ENCODE data around the gene PRPF31.
"Not testable (repeated sequence)": the region's sequence is repeated elsewhere in the genome, so short reads cannot be mapped to it uniquely, and the experiment has no call there.

The PRPF31 gene, protein sequence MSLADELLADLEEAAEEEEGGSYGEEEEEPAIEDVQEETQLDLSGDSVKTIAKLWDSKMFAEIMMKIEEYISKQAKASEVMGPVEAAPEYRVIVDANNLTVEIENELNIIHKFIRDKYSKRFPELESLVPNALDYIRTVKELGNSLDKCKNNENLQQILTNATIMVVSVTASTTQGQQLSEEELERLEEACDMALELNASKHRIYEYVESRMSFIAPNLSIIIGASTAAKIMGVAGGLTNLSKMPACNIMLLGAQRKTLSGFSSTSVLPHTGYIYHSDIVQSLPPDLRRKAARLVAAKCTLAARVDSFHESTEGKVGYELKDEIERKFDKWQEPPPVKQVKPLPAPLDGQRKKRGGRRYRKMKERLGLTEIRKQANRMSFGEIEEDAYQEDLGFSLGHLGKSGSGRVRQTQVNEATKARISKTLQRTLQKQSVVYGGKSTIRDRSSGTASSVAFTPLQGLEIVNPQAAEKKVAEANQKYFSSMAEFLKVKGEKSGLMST

DNA sequence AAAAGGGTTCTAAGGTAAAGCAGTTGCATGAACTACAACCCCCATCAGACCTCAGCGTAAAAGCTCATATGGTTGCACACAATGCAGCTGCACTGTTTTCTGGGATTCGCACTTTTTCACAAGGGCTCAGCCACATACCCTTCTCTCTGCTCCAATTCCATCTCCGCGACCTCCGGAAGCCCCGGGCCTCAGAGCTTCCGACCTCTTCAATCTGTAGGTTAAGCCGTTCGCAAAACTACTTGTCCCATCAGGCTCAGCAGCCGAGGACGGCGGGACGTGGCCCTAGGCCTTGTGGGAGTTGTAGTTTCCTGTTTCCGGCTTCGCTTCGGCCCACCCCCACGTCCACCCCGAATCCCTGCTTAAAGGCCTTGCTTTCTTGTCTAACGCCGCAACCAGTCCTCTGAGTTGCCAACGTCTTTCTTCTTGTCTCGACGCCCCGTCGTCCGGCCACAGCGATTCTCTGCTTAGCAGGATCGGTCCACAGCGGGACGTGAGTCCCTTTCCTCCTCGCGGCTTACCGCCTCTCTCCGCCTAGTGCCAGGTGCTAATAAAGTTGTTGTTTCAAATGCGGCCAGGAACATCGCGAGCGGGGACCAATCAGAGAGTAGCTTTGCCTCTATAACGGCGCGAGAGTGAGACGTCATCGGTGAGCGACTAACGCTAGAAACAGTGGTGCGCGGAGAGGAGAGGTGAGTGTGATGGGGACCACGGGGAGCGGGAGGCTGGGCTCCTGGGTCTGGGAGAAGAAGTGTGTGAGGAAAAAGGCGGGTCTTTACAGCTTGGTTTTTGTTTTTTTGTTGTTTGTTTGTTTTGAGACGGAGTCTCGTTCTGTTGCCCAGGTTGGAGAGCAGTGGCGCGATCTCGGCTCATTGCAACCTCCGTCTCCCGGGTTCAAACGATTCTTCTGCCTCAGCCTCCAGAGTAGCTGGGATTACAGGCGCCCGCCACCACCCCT, at the start of gene PRPF31, which contains the start of gene TFPT:
Gene PRPF31 (plus strand): TSS at position 646 of the 955 bp plus-strand sequence. CDS start 2,525 bp downstream, outside the sequence.
Gene TFPT (minus strand): TSS at position 549 of the 955 bp plus-strand sequence. CDS start 388 bp downstream, at position 161.
- DNase-seq (ENCODE audit: low read depth), result peak; percentile 99

DNA sequence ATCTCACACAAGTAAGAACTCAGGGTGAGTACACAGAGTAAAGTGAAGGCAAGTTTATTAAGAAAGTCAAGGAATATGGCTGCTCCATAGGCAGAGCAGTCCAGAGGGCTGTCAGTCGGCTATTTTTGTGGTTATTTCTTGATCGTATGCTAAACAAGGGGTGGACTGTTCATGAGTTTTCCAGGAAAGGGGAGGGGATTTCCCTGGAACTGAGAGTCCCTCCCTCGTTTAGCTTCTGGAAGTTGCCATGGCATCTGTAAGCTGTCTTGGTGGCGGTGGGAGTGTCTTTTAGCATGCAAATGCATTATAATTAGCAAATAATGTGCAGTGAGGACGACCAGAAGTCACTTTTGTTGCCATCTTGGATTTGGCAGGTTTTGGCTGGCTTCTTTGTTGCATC, 46.1 kb upstream of the PRPF31 start:
- DNase-seq (ENCODE audit: low read depth), result no peak

DNA sequence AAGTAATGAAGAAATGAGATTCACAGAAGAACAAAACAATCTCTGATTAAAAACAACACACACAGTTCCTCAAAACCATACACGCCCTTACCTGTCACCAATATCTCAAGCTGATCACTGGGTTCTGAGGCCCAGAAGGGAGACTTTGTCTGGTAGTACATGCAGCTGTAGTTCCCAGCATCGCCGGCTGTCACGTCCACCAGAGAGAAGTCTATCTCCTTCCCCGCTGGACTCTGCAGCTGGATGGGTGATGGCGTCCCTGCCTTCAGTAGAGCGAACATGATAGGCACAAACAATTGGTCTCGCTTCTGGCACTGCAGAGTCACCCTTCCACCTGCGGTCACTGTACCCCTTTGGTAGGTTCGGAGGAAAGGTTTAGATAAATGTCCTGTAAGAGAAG, 41.7 kb upstream of the PRPF31 start:
- no peak for DNase-seq (ENCODE audit: low read depth)

DNA sequence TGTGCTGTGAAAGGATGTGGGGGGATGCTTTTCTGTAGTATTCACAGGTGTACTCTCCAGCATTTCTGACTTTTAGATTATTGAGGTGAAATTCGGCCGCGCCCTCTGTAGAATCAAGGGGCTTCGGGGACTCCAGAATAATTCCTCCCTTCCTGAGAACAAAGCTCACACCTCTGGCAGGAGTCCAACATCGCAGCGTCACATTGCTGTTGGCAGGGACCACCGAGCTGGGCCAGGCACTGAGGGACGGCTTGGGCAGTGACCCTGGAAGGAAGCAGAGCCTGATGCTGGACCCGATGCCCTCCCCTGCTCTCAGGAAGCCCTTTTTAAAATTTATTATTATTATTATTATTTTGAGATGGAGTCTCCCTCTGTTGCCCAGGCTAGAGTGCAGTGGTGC, 40.7 kb upstream of the PRPF31 start:
- no peak for DNase-seq (ENCODE audit: low read depth)

DNA sequence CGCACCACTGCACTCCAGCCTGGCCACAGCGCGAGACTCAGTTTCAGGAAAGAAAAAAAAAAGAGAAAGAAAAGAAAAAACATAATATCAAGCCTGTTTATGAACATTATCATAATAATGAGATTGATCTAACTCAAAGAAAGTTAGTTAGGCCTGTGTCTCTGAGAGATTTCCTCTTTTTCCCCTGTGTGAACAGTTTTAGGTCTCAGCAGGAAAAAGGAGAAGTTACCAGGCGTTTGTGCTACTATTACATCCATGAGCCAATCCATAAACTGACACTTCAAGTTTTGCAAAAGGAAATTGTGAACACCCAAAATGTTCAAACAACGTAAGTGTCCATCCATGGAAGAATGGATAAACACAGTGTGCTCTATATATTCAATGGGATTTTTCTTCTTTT, 38.2 kb upstream of the PRPF31 start:
- DNase-seq (ENCODE audit: low read depth), result no peak

DNA sequence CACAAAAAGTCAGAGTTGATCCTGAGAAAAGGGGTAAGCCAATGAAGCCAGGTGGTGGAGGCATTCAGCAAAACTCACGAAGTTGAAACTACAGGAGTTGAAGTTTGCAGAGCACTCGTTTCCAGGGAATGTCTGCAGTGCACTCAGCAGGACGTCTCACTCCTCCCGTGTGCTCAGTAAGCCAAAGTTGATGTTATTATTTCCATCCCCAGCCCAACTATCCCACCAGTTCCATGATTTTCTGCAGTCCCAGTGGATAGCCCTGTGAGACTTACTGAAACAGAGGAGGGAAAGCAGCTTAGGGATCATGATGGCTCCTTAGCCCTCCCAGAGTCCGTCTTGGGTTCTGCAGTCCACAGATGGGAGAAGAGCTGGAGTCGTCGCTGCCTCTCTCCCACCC, 34.5 kb upstream of the PRPF31 start, which contains the start of gene TARM1:
Gene TARM1 (minus strand): TSS at position 334 of the 400 bp plus-strand sequence. CDS start 25 bp downstream, at position 309.
- DNase-seq (ENCODE audit: low read depth), result no peak

DNA sequence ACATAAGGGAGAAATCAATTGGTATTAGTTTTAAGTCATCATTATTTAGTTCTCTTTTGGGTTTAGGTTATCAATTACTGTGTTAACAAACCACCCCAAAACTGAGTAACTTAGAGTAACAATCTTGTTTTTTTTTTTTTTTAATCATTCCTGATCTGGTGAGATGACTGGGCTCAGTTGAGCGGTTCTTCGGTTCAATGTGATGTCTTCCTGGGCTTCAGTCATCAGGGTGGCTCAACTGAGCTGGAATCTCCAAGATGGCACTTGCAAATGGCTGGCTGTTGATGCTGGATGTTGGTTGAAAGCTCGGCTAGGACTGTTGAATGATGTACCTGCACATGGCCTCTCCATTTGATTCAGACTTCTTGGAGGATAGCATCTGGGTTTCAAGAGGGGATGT, 31.1 kb upstream of the PRPF31 start:
- DNase-seq (ENCODE audit: low read depth), result no peak

DNA sequence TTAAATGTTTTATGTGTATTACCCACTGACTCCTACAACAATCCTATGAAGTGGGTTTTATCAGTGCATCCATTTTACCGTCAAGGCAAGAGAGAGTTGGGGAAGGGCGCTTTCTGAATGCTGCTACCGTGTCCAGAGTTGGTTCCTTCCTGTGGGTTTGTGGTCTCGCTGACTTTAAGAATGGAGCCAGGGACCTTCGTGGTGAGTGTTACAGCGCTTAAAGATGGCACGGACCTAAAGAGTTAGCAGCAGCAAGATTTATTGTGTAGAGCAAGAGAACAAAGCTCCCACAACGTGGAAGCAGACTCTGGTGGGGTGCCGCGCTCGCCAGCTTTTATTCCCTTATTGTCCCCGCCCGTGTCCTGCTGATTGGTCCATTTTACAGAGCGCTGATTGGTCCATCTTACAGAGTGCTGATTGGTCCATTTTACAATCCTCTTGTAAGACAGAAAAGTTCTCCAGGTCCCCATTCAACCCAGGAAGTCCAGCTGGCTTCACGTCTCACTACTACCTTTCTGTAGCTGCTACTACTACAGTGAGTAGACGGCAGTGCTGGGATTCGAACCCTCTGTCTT, 21.0 kb upstream of the PRPF31 start:
- no peak for DNase-seq (ENCODE audit: low read depth)

DNA sequence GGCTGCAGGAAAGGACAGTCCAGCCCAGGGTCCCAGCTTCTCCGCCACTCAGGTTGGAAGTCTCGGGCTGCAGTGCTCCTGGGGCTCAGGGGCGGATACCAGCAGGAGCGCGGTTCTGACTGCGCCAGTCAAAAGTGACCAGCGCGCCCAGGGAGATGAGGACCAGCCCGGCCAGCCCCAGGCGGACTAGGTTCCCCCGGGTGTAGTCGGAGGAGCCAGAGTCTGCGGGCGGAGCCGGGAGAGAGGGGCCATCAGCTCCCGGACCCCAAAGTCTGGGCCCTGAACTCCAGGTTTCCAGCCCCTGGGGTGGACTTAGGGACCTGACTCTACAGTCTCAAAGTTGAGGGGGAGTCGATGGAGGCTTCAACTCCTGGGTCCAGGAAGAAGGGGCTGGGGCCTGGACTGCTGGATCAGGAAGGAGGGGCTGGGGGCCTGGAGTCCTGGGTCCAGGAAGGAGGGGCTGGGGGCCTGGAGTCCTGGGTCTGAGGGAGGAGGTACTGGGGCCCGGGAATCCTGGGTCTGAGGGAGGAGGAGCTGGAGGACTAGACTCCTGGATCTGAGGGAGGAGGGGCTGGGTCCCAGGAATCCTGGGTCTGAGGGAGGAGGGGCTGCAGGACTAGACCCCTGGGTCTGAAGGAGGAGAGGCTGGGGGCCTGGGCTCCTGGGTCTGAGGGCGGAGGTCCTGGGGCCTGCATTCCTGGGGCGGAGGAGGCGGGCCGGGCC, 20.3 kb upstream of the PRPF31 start:
- no peak for DNase-seq (ENCODE audit: low read depth)

DNA sequence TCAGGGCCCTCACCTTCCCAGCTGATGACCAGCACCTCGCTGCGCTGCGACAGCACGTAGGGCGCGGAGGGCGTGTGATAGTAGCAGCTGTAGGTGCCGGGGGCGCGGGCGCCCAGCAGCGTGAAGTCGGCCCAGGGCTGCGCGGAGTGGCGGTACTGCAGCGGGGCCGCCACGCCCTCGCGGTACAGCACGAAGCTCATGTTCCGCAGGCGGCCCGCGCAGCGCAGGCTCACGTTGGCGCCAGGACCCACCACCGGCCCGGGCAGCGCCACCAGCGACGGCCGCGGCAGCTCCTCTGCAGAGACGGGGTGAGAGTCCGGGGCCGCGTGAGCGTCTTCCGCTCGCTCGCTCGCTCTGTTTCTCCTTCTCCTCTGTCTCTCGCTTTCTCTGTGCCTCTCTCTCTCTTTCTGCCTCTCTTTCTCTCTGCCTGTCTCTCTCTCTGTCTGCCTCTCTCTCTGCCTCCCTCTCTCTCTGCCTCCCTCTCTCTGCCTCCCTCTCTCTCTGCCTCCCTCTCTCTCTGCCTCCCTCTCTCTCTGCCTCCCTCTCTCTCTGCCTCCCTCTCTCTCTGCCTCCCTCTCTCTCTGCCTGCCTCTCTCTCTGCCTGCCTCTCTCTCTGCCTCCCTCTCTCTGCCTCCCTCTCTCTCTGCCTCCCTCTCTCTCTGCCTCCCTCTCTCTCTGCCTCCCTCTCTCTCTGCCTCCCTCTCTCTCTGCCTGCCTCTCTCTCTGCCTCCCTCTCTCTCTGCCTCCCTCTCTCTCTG, 19.5 kb upstream of the PRPF31 start:
- DNase-seq (ENCODE audit: low read depth), result not testable (repeated sequence)

DNA sequence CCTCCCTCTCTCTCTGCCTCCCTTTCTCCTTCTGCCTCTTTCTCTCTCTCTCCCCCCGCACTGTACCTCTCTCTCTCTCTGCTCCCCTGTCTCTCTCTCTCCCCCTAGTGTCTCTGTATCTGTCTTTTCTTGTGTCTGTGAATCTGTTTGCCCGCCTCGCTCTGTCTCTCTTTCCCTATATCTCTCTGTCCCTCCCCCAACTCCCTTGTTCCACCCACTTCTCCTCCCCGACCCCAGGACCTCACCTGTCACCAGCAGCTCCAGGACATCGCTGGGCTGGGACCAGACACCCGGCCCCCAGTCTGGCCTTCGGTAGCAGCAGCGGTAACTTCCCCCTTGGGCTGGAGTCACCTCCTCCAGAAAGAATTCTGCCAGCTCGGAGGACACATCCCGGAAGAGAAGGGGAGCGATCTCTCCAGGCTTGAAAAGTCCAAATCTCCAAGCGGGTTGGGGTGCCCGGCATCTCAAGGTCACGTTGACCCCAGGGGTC, 18.9 kb upstream of the PRPF31 start:
- no peak for DNase-seq (ENCODE audit: low read depth)

DNA sequence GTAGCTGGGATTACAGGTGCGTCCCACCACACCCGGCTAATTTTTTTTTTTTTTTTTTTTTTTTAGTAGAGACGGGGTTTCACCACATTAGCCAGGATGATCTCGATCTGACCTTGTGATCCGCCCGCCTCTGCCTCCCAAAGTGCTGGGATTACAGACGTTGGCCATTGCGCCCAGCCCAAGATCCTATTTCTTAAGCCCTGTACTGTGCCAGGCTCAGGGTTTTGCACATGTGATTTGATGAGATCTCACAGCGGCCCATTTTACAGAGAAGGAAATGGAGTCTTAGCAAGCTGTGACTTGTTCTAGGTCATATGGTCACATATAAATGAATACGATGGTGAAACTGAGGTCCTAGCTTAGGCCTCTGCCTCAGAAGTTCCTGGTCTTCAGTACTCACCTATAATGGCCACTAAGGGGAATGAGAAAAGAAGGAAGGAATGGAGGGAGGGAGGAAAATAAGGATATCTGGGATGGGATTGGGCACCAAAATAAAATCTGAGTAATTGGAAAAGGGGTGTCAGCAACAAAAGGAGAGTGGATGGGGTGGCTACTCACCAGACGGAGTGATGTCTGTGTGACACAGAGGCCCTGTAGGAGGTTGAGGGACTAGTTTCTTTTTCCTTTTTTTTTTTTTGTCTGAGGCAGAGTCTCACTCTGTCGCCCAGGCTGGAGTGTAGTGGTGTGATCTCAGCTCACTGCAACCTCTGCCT, 16.2 kb upstream of the PRPF31 start:
- no peak for DNase-seq (ENCODE audit: low read depth)

DNA sequence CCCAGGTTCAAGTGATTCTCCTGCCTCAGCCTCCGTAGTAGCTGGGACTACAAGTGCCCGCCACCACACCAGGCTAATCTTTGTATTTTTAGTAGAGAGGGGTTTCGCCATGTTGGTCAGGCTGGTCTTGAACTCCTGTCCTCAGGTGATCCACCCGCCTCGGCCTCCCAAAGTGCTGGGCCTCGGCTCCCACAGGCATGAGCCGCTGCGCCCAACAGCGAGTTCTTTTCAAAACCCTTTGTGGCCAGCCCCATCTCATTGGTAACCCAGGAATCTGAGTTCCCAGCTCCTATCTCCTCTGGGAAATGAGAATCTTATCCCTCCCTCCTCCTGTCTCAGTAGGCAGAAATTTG, 15.7 kb upstream of the PRPF31 start:
- DNase-seq (ENCODE audit: low read depth), result not testable (repeated sequence)

DNA sequence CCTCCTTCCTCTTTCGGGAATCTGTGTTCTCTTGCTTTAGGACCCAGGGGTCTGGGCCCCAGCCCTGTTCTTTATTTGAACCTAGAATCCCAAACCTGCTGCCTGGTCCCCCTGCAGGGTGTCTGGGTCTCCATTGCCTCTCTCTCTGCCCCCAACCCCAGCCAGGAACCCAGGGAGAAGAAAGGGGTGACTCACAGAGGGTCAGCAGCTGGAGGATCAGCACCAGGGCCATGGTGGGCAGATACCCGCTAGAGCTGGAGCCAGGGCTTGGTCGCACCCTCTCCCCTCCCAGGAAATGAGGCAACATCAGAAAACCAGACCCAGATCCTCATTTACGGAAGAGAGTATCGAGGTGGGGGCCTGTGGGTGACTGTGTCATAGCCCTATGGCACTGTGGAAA, 15.0 kb upstream of the PRPF31 start, which contains the start of gene OSCAR:
Gene OSCAR (minus strand): TSS at position 243 of the 400 bp plus-strand sequence. CDS start 11 bp downstream, at position 232.
- DNase-seq (ENCODE audit: low read depth), result no peak

DNA sequence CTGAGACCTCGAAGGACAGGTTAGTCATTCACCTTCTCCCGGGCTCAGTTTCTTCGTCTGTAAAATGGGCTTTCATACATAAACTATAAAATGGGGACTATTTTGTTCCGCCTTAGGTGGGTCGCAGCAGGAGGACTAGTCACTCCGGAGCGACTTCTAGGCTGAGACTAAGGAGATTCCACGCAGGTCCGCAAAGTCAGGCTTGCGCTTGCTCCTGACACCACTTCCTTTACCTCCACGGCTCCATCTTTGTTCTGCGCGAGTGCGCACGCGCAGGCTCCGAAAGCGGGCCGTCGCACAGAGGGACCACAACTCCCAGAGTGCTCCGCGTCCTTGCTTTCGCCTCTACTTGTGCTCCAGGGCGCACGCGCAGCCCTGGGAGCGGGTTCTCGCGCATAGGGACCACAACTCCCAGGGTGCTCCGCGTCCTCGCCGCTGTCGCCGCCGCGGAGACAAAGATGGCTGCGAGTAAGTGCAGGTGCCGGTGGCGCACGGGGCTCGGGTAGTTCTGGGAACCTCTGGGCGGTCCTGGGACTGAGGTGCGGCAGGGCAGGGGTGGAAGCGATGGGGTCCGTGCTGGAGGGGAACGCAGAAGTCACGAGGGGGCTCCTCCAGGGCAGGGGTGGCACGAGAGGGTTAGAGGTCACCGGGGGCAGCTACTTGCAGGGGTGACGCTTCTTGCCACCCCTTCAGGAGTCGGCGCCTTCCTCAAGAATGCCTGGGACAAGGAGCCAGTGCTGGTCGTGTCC, 13.0 kb upstream of the PRPF31 start, which contains the start of gene NDUFA3:
Gene NDUFA3 (plus strand): TSS at position 435 of the 749 bp plus-strand sequence. CDS start 24 bp downstream, at position 459.
- DNase-seq (ENCODE audit: low read depth), result peak; percentile 98

DNA sequence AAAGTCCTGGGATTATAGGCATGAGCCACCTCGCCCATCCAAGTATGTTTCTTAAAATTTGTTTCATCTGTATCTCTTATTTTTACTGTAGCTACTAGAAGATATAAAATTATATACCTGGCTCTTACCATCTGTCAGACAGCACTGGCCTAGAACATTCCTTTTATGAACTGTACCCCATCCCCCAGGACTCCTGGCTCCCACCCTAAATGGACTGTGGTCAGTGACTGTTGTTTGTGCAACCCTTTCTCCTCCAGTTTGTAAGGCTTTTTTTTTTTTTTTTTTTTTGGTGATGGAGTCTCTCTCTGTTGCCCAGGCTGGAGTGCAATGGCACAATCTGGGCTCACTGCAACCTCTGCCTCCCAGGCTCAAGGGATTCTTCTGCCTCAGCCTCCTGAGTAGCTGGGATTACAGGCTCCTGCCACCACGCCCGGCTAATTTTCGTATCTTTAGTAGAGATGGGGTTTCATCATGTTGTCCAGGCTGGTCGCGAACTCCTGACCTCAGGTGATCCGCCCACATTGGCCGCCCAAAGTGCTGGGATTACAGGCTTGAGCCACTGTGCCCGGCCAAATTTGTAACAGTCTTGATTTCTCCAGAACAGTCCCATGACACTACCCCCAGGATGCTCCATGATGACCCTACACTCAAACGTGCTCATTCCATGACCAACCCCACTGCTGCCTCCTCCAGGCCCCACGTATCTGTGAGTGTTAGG, 10.4 kb upstream of the PRPF31 start:
- DNase-seq (ENCODE audit: low read depth), result no peak

DNA sequence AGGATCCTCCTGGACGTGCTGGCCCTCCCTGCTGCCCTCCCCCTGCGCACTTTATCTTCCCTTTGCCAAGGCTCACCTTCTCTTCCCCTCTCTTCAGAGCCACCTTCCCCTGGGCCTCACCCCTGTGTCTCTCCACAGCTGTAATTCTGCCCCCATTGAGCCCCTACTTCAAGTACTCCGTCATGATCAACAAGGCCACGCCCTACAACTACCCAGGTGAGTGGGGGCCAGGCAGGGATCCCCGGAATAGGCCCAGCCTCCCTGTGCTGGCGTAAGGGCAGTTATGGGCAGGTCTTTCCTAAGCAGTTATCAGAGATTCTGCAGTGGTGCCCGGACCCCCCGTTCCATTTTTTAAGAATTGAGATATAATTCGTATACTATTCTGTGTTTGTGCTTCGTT, 9.8 kb upstream of the PRPF31 start:
- no peak for DNase-seq (ENCODE audit: low read depth)

DNA sequence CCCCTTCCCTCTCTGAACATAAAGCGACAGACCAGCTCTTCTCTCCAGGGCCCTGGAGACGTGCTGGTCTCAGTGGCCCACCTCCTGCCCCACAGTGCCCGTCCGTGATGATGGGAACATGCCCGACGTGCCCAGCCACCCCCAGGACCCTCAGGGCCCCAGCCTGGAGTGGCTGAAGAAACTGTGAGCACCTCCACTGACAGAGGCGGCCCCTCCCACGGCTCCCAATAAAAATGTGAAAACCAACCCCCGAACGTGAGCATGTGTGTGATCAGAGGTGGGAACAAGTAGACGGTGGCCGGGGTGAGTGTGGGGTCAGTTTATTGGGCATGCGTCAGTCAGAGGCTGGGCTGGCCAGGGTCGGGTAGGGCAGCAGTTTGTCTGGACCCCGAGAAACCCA, 8.8 kb upstream of the PRPF31 start:
- DNase-seq (ENCODE audit: low read depth), result no peak
